ENCODE measurements around the gene COL5A1. TPM values are rescaled to one million over a fixed set of nuclear protein-coding genes. Genes with fewer than 3 reads are reported as not detected.
A peak's percentile ranks its signal among the peaks of the same experiment; 100 is the strongest.

COL5A1 gene
- total RNA-seq, 1 experiment from 2014 or later = 9.5 TPM

DNA sequence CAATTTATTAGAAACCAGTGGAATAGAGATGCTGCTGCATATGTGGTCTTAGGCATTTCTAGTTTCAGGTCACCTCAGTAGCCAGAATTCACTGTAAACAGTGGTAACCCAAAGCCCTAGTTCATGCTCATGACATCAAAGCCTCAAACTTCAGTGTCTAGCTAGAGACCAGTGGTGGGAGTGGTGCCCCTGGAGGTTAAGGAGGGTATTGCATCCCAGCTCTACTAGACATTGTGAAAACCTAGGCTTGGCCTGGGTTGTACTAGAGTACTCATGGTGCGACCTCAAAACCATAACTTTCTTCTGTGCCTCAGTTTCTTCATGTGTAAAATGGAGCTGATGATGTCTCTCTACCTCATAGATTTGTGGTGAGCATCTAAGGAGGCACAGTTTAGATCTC lies 18.8 kb downstream of the COL5A1 start:
- no peak for DNase-seq
- Histone ChIP-seq H3K9ac (ENCODE audit: extremely low read depth, insufficient read length, low read length) (no peak overlapping the region), H3K79me2 (ENCODE audit: insufficient read depth, low read length) (no peaks in the 10 kb centered on the region), H4K91ac (ENCODE audit: insufficient read length, low read depth, low read length) (no peak overlapping the region), H2BK5ac (ENCODE audit: insufficient read length, low read length) (no peak overlapping the region), H2BK20ac (ENCODE audit: low read depth, low read length, poor library complexity, severe bottlenecking) (no peak overlapping the region), H3K27ac (ENCODE audit: insufficient read length, low read depth, low read length) (no peak overlapping the region), H3K14ac (ENCODE audit: insufficient read depth, low read length) (no peak overlapping the region), H2AFZ (ENCODE audit: low read length) (no peak overlapping the region), H3K9me3 (ENCODE audit: control insufficient read depth, low read depth, low read length) (peaks cover 4% of the 10 kb centered on the region), H3K4me2 (ENCODE audit: insufficient read depth, insufficient read length, low read length) (no peak overlapping the region), H2BK15ac (ENCODE audit: low read depth, low read length) (no peak overlapping the region), H4K5ac (ENCODE audit: insufficient read length, low read depth, low read length) (no peak overlapping the region), H3K79me1 (ENCODE audit: insufficient read depth, low read depth, low read length, poor library complexity, severe bottlenecking) (no peaks in the 10 kb centered on the region), H3K23ac (ENCODE audit: insufficient read length, low read depth, low read length) (no peak overlapping the region), H3K18ac (ENCODE audit: insufficient read length, low read depth, low read length) (no peak overlapping the region), H2AK5ac (ENCODE audit: insufficient read length, low read length) (no peak overlapping the region), H3K4me1 (ENCODE audit: insufficient read depth, low read length) (no peaks in the 10 kb centered on the region), H4K20me1 (ENCODE audit: control insufficient read depth, insufficient read depth, insufficient read length) (no peaks in the 10 kb centered on the region), H3T11ph (ENCODE audit: low read length) (no peak overlapping the region), H3K23me2 (ENCODE audit: insufficient read length, low read depth, low read length, poor library complexity, severe bottlenecking) (no peaks in the 10 kb centered on the region), H2BK120ac (ENCODE audit: low read depth, low read length, poor library complexity, severe bottlenecking) (no peak overlapping the region), H3K27me3 (ENCODE audit: insufficient read depth, low read length) (no peaks in the 10 kb centered on the region), H3K56ac (ENCODE audit: insufficient read length, low read depth, low read length) (no peak overlapping the region), H3K4ac (ENCODE audit: low read depth, low read length) (no peak overlapping the region), H4K8ac (replicated peaks; ENCODE audit: insufficient read length, low read depth, low read length) (no peak overlapping the region), H2BK12ac (ENCODE audit: insufficient read length, low read depth, low read length) (no peak overlapping the region)
- Mint-ChIP-seq H3K4me1 (peaks cover 9 to 12% of the 10 kb centered on the region in 2 experiments; a peak in 3 of 4 replicates), H3K27me3 (ENCODE audit: low read depth) (no peaks in the 10 kb centered on the region), H3K36me3 (ENCODE audit: insufficient read depth in 1 of 3, low read depth in 3 of 3) (peaks cover 2 to 21% (median 10%) of the 10 kb centered on the region in 3 experiments), H3K27ac (no peak overlapping the region), H3K4me3 (no peak overlapping the region), H3K9me3 (peaks cover 7 to 17% of the 10 kb centered on the region in 2 experiments; a peak in 4 of 5 replicates)
- no CpG with 5 or more reads among the region's 1 CpG for WGBS (ENCODE audit: extremely low coverage, insufficient read length, low lambda C conversion rate)
- TF ChIP-seq, protein P1, sequence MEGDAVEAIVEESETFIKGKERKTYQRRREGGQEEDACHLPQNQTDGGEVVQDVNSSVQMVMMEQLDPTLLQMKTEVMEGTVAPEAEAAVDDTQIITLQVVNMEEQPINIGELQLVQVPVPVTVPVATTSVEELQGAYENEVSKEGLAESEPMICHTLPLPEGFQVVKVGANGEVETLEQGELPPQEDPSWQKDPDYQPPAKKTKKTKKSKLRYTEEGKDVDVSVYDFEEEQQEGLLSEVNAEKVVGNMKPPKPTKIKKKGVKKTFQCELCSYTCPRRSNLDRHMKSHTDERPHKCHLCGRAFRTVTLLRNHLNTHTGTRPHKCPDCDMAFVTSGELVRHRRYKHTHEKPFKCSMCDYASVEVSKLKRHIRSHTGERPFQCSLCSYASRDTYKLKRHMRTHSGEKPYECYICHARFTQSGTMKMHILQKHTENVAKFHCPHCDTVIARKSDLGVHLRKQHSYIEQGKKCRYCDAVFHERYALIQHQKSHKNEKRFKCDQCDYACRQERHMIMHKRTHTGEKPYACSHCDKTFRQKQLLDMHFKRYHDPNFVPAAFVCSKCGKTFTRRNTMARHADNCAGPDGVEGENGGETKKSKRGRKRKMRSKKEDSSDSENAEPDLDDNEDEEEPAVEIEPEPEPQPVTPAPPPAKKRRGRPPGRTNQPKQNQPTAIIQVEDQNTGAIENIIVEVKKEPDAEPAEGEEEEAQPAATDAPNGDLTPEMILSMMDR (conservative IDR thresholded peaks at IDR 0.05) = peak; percentile 72
